CD4-positive, alpha-beta T cell treated with Interleukin-1 beta for 1 hour (primary cell): ENCODE results near the gene AATF.

Experiments
- DNase-seq, 2 donors: peaks; one replicate each; pipeline ENCODE4 v3.0.0-alpha.2; 2020 to 2022

The AATF gene

GRCh38 chr17:36992701-36993100 is 43.9 kb downstream of the AATF start:
- DNase-seq, result no peak

- DNase-seq, result no peak
Measured at GRCh38 chr17:36993227-36993626, 44.5 kb downstream of the AATF start.

DNA sequence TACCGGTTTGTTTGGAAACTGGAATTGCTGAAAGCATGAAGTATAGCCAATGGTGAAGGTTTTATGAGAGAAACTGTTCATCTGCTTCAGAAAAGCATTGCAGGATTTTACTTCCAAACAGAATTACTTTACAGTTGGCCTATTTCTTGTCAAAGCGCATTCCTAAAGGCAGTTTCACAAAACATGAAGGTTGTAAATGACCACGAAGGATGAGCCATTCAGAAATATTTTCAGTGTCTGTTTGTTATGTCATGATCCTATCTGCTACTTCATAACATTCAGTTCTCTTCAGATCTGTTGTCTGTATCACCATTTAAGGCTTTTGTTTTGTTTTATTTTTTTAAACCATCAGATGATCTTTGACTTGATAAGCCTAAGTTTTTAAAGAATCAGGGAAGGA is 45.7 kb downstream of the AATF start:
- no peak for DNase-seq

- no peak for DNase-seq
Measured at GRCh38 chr17:36999471-36999870, 50.7 kb downstream of the AATF start.

DNA sequence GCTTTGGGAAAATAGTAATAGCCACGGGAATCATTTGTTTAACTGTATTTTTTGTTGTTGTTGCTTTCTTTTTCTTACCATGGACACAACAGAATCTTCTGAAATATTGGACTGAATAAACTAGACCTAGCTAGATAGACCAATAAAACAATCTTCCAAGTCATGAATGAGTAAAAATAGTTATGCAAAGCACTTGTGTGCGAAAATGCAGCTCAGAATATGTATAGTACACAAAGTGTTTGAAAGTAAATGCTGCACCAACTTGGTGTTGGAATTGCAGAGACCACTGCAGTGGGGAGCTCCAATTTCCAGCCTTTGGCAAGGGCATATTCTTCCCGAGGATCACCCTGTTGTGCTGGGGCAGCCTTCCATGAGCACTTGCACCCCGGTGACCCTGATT is 68.0 kb downstream of the AATF start:
- DNase-seq, result no peak

DNA sequence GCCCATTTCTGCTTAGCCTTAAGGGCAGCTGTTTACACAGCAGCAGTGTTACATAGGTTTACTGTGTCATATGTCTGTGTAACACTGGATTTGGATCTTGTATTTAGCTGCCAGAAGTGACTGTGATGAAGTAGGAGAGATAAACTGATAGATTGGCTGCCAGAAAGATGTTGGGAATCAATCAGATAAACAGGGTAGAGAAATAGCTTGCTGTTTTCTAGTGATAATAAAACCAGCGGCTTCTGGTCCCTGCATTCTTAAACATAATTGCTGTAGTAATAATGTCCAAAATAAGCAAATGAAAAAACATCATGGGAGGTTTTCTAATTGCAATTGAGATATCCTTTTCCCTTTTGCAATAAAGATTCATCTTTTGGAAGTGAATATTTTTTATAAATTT is 68.7 kb downstream of the AATF start:
- no peak for DNase-seq

DNA sequence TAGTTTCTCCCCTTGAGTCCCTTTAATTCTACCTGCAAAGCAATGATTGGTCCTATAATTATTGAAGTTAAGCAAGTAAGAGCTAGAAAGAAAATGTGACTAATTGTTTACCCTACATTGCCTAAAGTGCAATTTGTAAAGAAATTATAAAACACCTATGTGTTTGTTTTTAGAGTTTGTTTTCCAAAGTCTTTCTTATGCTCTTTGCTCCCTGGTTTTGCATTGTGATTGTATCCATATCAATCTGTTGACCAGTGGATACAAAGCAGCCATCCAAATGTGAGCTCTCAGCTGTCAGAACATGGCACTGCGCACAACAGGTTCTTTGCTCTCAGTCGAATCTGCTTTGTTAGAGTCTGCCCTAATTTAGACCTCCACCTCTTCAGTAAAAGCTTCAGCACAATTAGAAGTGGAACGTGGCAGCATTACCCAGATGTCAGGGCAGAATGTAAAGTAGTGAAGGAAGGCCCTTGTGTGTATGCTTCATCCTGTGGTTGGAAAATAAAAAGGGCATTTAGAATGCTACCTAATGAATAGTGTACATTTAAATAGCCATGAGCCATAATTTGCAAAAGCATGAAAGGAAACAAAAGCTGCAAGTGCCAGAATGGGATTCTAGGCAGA is 70.5 kb downstream of the AATF start:
- no peak for DNase-seq

GRCh38 chr17:37019741-37020129 is 71.0 kb downstream of the AATF start:
- DNase-seq, result no peak

- DNase-seq, result no peak
Measured at GRCh38 chr17:37024181-37024637, 75.5 kb downstream of the AATF start.

DNA sequence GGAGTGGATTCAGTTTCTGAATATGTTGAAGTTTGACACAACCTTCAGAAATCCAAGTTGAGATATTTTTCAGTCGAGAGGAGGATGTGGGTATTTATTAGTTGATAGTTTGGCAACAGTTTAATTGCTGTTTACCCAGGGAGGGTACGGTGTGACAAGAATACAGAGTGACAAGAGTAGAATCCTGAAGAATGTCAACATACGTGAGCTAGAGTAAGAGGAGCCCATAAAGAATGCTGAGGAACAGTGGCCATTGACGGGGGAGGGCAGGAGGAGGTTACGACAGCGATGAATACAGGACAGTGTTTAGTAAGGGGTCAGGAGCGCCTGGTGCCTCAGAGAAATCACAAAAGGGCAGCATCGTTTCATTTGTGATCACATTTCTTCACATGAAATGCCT is 76.5 kb downstream of the AATF start:
- DNase-seq, result no peak

GRCh38 chr17:37025847-37026530 is 77.2 kb downstream of the AATF start:
- DNase-seq, result peak in 1 of 2 donors; percentile 2

DNA sequence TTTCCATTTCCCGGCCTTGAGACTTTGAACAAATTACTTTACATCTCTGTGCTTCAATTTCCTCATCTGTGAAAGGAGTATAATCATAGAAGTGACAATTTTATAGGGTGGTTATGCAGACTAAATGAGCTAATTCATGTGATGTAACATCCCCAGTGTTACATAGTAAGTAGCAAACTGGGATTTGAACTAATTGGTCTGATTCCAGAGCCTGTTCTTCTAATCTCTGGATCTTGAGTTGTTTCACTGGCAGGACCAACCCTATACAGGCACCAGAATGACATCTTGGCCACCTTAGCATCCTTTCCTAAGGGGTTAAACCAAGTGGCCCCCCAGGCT is 77.7 kb downstream of the AATF start:
- DNase-seq, result no peak

DNA sequence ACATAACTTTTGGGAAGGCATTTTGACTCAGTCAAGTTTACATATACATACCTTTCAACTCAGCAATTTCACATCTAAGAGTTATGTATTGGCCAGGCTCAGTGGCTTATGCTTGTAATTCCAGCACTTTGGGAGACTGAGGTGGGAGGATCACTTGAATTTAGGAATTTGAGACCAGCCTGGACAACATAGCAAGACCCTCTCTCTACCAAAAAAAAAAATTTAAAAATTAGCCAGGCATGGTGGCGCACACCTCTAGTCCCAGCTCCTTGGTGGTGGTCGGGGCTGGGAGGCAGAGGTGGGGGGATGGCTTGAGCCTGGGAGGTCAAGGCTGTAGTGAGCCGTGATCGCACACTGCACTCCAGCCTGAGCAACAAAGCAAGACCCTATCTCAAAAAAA is 79.3 kb downstream of the AATF start:
- no peak for DNase-seq

DNA sequence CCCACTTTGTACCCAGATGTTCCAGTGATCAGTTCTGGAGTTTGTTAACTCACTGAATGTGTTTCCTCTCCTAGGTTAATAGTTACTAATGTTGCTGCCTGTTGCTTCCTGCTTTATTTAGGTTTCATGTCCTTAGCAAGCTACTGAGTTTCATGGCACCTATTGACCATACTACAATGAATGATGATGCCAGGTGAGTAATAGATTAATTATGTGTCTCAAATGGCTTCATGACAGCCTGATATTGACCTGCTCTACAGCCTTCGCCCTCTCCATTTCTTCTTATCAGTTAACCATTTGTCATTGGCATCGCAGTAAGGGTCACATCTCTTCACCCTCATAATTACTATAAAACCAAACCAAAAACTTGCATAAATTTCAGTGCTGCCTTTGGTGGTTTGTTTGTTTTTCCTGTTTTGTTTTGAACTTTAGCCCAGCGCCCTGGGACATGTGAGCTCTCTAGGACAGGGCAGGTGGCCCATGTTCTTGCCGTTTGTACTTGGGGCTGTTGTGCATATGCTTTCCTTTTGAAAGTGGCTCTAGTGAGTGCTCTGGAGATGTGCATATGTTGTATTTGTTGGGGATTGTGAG is 82.8 kb downstream of the AATF start:
- DNase-seq, result no peak

GRCh38 chr17:37037590-37038155 is 88.9 kb downstream of the AATF start:
- DNase-seq, result no peak

GRCh38 chr17:37039269-37039668 is 90.5 kb downstream of the AATF start:
- DNase-seq, result no peak

DNA sequence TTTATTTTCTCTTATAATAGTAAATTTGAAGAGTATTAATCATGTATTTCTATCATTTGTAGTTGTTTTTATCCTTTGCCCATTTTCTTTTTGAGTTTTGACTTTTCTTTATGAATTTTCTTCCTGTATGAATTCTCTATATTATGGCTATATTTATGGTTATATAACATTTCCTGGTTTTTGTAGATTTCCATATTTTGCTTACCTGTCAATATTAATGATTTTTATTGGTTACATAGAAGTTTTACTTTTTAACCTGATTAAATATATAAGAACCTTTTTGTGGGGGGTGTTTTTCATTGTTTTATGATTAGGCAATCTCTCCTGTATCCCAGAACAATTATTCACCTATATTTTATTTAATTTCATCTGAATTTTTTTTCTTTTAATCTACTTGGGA is 93.2 kb downstream of the AATF start:
- DNase-seq, result no peak

DNA sequence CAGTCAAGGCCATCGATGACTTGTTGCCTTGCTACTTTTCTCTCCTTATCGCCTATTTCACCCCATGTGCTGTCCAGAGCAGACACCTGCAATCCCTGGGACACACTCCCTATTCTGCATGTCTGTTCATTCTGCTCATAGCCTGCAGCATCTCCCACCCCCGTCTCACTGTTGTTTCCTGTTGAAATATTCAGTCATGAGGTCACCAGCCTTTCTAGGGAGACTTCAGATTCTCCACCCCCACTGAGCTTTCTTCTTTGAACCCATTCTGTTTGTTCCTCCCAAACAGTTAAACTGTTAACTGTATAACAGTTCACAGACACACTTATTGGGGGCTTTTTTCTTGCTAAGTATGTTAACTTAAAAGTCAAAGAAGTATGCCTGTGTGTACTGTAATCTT is 94.4 kb downstream of the AATF start:
- no peak for DNase-seq

GRCh38 chr17:37045351-37045922 is 96.7 kb downstream of the AATF start:
- no peak for DNase-seq

GRCh38 chr17:37047631-37048104 is 98.9 kb downstream of the AATF start:
- peak; percentile 72 to 79 for DNase-seq

DNA sequence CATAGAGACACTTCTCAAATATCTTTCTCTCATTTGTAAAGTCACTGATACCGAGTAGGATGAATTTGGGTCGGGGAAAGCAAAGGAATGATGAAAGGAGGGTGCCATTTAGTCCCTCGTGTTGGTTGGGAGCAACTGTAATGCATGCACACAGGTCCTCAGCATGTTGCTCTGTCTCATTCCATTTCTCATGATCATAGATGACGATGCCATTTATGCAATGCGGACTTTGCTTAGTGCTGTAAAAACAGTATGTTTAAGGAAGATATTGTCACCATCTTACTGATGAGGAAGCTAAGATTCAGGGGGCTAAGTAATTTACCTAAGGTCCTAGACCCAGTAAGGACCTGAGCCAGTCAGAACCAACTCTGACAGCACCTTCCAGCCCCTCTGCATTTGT is 100.1 kb downstream of the AATF start:
- DNase-seq, result no peak

DNA sequence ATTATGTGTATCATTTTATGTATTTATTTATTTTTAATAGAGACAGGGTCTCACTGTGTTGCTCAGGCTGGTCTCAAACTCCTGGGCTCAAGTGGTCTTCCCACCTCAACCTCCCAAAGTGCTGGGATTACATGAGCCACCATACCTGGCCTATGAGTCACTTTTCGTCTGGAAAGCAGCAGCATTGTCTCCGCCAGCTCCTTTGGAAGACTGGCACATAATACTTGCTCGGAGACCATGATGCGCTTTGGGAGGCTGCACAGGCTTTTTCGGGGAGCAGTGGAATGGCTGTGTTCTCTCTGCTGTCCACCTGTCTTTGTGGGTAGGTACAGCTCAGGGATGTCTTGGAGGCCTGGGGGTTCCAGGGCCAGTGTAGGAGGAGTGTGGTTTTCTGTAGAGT is 102.2 kb downstream of the AATF start:
- DNase-seq, result no peak

- DNase-seq, result no peak
Measured at GRCh38 chr17:37051381-37051780, 102.6 kb downstream of the AATF start.

DNA sequence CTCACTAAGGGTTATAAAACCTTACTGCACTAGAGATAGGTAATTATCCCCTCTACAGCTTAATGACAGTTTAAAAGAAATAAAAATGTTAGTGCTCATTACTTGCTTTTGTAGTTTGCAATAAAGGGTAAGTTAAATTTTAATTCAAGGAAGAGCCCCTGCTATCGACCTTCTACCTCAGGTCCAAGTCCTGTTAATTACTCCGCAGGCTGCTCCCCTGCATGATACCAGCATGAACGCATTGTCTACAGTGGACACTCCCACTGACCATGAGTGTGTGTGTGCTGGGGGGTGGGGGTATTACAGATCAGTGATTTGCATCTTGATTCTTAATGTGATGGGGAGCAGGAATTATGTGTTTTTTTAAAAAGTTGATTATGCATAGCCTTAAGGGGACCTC is 103.1 kb downstream of the AATF start:
- DNase-seq, result no peak
